GM12864 (cell line): ENCODE measurements around the gene DCDC2C.

Source experiments
- DNase-seq: peaks from one replicate; pipeline ENCODE4 v3.0.0-alpha.2; 2011; ENCODE audit warnings: low read depth
- H3K4me3 ChIP-seq: 2 replicates; pipeline ENCODE4 v1.5.1; 2011; ENCODE audit warnings: mild to moderate bottlenecking, low read depth, low read length, control low read depth
- TF ChIP-seq, protein P1 (sequence below): IDR thresholded peaks from 2 replicates; pipeline ENCODE4 v1.5.1; 2011; ENCODE audit warnings: low read depth, mild to moderate bottlenecking, moderate library complexity, low read length, control low read depth, inconsistent platforms; ENCODE audit errors: missing control alignments

Gene DCDC2C

DNA sequence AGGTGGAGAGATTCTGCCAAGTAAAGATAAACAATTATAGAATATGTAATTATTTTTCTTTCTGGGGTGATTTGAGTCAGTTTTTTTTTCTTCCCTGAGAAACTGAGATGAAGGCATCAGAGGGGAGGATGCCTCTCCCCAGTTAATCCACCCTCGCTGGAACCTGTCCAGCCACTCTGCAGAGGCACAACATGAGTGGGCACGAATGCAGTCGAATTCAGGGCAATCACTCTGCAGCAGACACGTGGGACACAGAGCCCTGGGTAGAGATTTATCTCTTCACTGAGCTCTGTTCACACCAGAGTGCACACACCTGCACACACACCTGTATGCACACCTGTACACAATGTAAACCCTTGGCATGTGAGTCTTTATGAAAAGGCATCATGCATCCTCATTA, 154.2 kb downstream of the DCDC2C start:
- H3K4me3 ChIP-seq = no peak overlapping the region
- DNase-seq = no peak
- TF ChIP-seq, protein P1, sequence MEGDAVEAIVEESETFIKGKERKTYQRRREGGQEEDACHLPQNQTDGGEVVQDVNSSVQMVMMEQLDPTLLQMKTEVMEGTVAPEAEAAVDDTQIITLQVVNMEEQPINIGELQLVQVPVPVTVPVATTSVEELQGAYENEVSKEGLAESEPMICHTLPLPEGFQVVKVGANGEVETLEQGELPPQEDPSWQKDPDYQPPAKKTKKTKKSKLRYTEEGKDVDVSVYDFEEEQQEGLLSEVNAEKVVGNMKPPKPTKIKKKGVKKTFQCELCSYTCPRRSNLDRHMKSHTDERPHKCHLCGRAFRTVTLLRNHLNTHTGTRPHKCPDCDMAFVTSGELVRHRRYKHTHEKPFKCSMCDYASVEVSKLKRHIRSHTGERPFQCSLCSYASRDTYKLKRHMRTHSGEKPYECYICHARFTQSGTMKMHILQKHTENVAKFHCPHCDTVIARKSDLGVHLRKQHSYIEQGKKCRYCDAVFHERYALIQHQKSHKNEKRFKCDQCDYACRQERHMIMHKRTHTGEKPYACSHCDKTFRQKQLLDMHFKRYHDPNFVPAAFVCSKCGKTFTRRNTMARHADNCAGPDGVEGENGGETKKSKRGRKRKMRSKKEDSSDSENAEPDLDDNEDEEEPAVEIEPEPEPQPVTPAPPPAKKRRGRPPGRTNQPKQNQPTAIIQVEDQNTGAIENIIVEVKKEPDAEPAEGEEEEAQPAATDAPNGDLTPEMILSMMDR = no peak

DNA sequence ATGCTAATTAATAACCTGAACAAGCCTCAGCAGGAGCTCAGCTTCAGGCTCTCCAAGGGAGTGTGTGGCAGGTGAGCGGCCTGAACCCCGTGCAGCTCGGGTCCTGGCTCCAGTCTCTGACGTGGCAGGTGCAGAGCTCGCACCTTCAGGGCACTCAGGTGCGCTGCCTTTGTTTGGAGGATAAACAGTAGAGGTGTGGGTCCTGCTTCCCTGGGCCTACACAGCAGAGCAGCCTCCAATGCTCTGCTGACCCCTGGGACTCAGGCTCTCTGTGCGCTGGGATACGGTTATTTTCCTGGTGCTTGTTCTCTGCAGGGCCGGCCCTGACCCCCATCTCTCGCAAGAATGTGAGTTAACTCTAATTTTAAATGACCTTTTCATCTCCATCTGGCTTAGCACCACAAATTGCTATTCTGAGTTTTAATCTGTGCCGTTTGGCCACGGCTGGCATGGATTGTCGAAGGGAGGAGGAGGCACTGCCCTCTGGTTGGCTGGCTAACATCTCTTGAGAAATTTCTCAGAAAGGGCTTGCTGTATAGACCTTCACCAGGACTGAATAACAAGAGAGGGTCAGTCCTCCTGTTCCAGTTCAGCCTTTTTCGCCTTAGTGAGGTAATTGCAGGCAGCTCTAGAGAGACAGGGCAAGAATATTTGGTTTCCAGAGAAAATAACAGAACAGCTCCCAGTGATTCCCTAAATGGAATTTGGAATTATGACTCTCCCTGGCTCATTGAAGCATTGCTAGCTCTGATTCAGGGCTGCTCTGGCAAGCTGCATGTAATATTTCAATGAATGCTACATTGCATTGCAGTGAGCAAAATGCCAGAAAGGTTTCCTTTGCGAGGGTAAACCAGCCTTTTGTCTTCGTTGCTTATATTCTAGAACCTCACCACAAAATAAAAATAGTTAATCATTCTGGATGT, 161.8 kb downstream of the DCDC2C start:
- TF ChIP-seq, protein P1 = no peak
- no peak for DNase-seq

DNA sequence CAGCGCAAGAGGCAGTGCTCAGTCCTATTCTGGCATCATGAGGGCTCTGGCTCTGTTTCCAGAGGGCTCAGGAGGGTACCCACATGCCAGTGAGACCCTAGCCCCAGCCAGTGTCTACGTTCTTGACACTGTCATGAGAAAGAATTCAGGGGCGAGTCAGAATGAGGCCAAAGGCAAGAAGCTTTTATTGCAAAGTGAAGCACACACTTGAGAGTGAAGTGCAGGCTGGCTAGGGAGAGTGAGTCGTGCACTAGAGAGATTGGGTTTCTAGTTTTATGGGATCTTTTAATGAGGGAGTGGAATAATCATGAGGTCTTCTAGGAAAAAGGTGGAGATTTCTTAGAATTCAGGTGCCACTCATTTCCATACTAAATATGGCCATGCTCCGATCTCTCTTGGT, 164.1 kb downstream of the DCDC2C start:
- H3K4me3 ChIP-seq = no peak overlapping the region
- no peak for DNase-seq
- TF ChIP-seq, protein P1 = no peak

More for the DNA sequence above, 161.8 kb downstream of the DCDC2C start:
- no peak overlapping the region for H3K4me3 ChIP-seq

DNA sequence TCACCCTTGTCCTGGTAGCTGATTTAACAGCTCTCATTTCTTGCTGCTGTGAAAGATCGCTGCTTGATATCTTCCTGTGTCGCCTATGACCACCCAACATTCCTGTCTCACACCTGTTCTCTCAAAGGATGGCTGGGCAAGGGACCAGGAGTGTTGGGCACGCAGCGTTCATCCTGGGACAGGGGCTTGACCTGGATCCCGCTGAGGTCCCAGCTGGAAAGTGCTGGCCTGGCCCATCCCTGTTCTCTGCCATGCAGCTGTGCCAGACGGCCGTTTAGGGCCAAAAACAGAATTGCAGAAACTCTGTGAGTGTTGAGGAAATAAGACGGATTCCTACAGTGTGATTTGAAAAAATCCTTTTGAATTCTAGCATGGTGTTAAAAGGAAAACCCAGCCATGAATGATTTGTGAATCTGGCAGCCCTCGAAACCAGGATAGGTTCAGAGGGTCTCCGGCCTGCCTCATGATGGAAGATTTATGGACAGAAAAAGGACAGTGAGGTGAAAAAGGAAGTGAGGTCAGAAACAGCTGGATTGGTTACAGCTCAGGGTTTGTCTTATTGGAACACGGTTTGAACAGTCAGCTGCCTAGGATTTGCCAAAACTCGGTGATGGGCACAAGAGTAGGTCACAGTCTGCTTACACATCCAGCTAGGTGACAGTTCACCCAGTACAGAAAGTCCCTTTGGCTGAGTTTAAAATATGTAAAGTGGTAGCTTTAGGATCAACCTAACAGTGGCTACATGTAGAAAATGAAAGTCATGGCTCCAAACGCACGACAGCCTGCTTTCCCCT, 164.8 kb downstream of the DCDC2C start:
- no peak overlapping the region for H3K4me3 ChIP-seq
- DNase-seq = no peak
- TF ChIP-seq, protein P1 = no peak

DNA sequence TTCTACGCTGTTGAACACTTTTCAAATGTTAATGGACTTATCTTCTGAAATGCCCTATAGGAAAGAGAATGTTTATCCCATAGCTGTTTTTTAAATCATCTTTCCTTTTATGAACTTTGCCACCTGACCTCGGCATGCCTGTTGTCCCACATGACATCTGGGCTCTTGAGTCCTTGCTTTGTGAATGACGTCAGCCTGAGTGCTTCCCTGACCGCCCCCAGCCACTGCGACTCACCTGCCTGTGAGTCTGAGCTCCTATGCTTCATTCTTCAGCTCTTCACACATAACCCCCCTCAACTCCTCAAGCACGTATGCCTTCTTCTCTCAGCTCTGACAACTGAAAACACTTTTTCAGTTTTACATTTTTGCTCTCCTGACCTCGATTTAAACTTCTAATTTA, 166.8 kb downstream of the DCDC2C start:
- H3K4me3 ChIP-seq = no peak overlapping the region
- TF ChIP-seq, protein P1 = no peak
- DNase-seq = no peak

DNA sequence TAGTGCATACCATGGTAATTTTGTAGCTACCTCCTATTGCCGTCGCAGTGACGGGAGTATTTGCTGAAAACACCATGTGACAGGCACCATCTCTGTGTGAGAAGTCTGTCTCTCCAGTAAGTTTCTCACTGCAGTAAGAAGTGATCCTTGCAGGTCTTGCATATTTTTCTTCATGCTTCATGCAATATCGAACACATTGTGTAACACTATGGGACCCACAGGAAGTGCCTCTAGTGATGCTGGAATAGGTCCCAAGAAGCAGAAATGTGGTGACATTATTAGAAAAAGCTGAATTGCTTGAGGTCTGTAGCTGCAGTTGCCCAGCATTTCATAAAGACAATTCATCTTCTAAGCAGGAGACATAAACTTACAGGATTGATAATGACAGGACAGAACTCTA, 167.6 kb downstream of the DCDC2C start:
- no peak for DNase-seq
- no peak overlapping the region for H3K4me3 ChIP-seq
- TF ChIP-seq, protein P1 = no peak
